Esophagus muscularis mucosa (tissue), 3 donors: ENCODE data around the gene TNNT3.
"Not testable (repeated sequence)": the region's sequence is repeated elsewhere in the genome, so short reads cannot be mapped to it uniquely, and the experiment has no call there.

Experiments
- POLR2AphosphoS5 ChIP-seq, 2 donors: sonication (generic); formaldehyde crosslinking; IDR thresholded peaks; one replicate each; pipeline ENCODE4 v1.6.1; 2017; ENCODE audit warnings: antibody characterized with exemption in 2 of 2
- TF ChIP-seq, protein P1 (sequence below), 3 experiments: fragments of 200-600 bp in 2 of 3; fragments of 450-650 bp in 1 of 3; sonication (generic) in 2 of 3; IDR thresholded peaks; one replicate each; pipeline ENCODE4 v1.5.1; 2017 to 2019; ENCODE audit warnings: antibody characterized with exemption in 3 of 3, mild to moderate bottlenecking in 2 of 3, moderate library complexity in 1 of 3

DNA sequence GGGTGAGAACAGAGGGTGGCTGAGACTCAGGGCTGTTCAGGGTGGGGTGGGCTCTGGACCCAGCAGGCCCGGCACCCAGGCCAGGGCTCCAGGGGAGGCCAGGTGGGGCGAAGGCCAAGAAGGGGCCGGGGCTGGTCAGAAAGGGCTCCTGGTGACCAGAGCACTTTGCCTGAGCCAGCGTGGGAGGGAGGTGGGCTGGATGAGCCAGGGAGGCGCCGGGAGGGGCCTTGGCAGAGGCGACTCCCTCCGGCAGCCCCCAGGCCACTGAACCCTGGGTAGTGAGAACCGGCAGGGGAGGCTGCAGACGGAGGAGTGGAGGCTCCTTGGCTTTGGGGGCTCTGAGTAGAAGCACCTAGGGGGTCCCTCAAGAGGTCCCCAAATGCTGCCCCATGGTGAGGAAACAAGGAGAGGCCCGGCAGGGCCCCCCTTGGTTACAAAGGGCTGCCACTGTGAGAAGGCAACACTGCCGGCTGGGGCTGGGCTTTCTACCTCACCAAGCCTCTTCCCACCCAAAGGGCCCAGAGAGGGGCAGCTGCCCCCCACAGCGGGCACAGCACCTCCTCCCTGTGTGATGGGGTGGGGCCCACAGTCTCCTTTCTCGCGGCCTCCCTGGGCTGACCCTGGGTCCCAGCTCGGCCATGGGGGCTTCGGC lies 44.9 kb upstream of the TNNT3 start:
- TF ChIP-seq, protein P1, sequence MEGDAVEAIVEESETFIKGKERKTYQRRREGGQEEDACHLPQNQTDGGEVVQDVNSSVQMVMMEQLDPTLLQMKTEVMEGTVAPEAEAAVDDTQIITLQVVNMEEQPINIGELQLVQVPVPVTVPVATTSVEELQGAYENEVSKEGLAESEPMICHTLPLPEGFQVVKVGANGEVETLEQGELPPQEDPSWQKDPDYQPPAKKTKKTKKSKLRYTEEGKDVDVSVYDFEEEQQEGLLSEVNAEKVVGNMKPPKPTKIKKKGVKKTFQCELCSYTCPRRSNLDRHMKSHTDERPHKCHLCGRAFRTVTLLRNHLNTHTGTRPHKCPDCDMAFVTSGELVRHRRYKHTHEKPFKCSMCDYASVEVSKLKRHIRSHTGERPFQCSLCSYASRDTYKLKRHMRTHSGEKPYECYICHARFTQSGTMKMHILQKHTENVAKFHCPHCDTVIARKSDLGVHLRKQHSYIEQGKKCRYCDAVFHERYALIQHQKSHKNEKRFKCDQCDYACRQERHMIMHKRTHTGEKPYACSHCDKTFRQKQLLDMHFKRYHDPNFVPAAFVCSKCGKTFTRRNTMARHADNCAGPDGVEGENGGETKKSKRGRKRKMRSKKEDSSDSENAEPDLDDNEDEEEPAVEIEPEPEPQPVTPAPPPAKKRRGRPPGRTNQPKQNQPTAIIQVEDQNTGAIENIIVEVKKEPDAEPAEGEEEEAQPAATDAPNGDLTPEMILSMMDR (IDR thresholded peaks at IDR 0.05), result not testable (repeated sequence)
- TF ChIP-seq POLR2AphosphoS5 (IDR thresholded peaks at IDR 0.05), result not testable (repeated sequence)
